GM21447 (cell line): Measurements from ENCODE around the gene MBNL2.

Experiments used
- ATAC-seq: cut with Tn5 transposase; IDR thresholded peaks from one replicate; pipeline ENCODE4 v1.9.1; 2021; ENCODE audit not compliant: unreplicated experiment

MBNL2 gene

GRCh38 chr13:97289514-97290298 is 67.6 kb downstream of the MBNL2 start:
- ATAC-seq = no peak

GRCh38 chr13:97295283-97296182 is 73.4 kb downstream of the MBNL2 start:
- no peak for ATAC-seq

DNA sequence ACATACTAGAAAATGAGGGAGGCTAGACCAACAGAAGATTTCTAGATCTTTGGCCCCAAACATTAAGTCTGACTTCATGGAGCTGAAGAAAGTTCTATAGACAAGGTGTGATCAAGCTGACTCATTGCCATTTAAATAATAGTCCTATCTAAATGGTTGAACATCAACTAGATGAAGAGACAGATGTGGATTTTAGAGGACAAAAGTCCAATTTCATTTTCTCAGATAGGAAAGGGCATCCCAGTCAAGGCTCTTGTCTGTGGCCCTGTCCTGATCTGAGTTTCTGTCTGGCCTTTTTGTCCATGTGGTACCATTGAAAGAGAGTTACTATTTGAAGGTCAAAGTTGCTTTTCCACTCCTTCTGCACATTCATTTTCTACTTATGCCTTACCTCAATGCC is 74.6 kb downstream of the MBNL2 start:
- no peak for ATAC-seq

GRCh38 chr13:97298816-97299215 is 76.7 kb downstream of the MBNL2 start:
- no peak for ATAC-seq

DNA sequence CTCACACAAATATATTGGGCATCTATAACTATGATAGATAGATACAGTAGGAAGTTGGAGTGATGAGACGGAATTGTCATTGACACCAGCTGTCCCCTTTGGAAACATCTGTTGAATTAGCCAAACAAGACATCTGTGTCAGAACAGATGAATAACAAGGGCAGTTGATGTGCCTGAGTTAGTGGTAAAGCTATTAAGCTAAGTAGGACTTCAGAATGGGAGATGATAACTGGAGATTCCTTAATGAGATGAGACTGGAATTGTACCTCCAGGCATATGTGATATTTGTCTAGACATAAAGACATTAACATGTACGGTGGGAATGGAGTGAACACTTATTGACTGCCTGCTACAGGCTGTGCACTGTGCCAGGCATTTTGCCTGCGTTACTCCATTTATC is 78.7 kb downstream of the MBNL2 start:
- ATAC-seq = no peak

- no peak for ATAC-seq
Measured at GRCh38 chr13:97301382-97302095, 79.4 kb downstream of the MBNL2 start.

GRCh38 chr13:97302611-97303010 is 80.5 kb downstream of the MBNL2 start:
- no peak for ATAC-seq

- ATAC-seq = no peak
Measured at GRCh38 chr13:97306106-97306505, 84.0 kb downstream of the MBNL2 start.

- ATAC-seq = no peak
Measured at GRCh38 chr13:97306645-97307044, 84.5 kb downstream of the MBNL2 start.

DNA sequence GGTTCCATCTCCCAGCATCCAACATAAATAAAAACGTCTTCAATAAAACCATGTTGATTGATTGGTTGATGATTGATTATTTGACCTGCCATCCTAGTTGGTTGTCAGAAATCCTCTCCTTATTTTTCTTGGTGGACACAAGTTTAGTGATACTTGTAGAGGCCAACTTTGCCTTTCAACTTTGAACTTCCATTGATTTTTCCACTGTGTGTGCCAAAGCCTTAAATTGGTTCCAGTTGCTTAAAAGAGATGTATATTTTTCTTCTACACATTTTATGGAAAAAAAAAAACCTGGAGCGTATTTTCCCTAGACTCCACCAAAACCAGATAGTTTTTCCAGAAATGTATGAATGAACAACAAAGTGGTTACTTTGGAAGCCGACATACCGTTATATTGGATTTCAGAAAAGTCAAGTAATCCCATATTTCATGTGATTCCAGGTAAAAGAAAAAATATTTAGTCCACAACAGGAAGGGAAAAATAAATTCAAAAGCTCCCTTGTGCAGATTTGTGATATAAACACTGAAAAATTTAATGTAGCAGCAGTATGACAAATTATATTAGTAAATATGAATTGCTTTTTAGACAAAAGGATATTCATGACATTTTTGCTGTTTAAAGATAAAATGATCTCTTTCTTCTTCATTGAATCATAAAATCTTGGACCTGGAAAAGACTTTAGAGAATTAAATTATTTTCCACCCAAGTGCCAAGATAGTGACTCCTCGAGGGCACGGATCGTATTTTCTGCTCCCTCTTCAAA is 85.2 kb downstream of the MBNL2 start:
- ATAC-seq = no peak

DNA sequence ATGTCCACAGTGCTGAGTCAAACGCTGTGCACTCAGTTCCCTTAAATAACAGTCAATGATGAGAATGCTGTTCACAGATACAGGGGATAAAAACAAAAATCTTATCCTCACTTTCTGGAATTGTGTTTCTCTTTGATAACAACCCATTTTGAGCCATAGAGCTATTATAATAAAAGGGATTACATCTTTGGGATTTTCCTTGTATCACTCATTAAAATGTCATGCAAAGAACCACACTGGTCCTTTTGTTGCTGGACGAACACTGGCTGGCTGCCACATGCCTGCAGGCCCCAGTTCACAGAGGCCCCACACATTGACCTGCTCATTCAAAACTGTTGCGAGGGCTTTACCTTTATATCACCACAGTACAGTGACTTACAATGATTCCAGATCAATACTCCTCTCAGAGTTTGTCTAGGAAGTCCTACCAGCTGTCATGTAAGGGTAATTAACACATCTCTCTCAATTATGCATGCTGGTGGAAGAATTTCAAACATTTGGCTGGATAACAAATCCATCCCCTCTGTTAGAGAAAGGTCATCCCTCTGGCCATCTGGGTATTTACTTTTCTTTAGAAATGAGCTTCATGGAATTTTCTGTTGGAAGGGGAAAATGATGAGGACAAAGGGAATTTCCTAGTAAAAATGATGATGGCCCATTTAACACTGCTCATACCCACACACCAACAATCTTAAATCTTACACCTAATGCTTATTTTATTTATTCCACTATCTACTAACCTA is 85.9 kb downstream of the MBNL2 start:
- ATAC-seq = no peak

DNA sequence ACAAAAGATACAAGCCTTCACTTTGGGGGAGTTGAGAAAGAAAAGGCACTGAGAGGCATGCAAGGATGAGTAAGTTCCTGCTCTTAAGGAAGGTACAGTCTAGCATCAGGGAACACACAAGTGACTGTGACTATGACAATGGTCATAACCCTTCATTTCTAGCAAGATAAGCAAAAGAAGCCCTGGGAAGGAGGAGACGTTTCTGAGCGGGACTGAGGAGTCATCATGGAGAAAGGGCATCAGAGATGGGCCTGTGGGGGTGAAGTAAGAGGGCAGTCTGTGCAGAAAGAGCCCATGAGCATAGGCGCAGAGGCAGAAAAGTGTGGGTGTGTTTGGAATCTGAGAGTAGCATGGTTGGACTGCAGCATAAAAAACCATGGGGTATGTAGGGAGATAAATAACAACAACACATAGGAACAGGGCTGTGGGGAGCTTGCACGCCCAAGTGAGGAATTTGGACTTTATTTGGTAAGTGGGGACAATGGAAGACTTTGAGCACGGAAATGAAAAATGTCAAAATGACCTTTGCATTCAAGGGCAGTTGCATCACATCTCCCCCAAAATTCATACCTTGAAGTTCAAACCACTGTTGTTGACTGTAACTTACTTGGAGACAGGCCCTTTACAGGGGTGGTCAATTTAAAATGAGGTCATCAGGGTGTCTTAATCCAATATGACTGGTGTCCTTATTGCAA is 86.7 kb downstream of the MBNL2 start:
- ATAC-seq = no peak

DNA sequence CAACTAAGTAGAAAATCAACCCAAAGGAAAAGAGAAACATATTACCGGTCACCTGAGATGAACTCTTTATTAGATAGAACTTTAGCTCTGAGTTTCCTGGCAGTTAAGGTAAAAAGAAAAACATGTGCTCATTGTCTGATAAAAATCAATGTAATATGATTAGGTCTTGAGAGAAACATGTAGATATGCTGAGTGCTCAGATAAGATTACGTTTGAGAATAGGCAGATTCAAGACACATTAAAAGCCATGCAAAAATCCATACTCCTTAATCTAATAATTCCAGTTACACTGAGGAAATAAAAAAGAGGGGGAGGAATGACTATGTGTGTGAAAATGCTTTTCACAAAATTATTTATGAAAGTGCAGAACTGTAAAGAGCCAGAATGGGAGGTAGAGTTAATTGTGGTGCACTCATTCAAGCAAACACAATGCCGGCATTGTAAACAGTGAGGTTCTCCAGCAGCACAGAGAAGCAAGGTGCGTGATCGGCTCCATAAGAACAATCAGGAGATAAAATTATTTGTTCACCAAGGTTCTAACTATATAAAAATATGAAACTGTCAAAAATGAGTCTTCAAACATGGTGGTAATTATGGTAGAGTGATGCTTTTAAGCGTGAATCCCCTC is 88.8 kb downstream of the MBNL2 start:
- ATAC-seq = no peak

DNA sequence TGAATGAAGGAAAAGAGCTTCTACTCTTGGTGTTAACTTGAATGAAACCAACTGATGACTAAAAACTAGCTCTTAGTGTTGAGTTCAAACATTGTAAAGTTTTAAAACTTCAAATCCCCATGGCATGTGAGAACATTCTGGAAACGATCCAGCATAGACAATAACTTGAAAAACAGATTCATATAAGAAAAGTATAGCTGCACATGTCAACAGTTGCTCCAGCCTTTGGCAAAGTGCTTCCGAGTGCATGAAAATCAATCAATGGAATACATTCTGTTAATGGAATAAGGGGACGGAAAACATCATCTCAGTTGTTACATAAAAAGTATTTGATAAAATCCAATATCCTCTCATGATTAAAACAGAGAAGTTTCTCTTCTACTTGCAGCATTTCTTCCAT is 89.8 kb downstream of the MBNL2 start:
- ATAC-seq = no peak

DNA sequence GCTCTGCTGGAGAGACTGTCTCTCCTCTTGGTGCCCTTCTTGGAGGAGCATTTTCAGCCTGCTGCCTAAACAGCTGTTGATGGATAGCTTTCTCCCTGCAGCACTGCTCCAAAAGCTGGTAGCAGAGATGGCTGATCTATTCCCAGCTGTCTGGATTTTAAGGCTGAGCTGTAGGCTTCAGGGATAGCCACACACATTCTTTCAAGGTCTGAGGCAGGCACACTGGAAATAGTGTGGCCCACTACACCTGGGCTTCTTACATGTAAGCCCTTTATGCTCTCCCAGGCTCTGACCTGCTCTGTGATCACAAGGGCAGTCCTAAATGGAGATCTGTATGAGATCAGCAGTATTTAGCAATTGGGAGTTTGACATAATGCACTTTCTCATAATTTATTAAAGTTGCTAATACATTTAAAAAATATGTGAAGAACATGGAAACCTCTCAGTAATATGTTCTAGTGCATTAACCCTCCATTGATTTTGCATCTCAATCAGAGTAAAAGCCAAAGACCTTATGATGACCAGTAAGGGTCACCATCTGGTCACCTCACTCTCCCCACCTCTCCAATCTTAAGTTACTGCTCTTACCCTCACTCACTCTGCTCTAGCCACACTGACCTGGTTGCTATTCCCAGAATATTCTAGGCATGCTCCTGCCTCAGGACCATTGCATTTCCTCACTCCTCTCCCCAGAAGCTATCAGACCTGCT is 91.6 kb downstream of the MBNL2 start:
- ATAC-seq = no peak

DNA sequence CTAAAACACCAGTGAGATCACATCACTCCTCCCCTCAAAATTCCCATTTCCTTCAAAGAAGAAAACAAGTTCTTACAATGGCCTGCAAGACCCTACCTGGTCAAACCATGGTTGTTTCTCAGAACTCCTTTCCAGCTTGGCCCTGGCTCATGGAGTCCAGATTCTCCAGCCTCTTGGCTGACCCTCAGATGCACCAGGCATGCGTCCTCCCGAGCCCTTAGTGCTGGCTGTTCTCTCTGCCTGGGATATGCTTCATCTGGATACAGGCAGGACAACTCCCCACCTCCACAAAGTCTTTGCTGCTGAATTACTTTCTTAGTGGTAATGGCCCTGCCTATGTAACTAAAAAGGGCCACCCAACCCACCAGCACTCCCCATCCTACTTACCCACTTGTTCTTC is 94.3 kb downstream of the MBNL2 start:
- no peak for ATAC-seq

DNA sequence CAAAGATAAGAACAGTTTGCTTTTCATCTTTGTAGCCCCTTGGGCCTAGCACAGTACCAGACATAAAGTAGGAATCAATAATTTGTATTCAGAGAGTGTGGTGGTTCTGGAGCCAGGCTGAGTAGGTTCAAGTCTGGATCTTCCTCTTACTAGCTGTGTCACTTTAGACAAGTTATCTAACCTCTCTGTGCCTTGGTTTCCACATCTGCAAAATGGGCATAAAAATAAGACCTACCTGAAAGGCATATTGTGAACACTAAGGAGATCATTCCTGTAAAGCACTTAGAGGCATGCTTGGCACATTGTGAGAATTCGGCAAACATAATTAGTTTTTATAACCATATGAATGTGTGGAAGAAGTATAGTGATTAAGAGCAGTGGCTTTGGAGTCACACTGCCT is 95.8 kb downstream of the MBNL2 start:
- no peak for ATAC-seq

- ATAC-seq = no peak
Measured at GRCh38 chr13:97318532-97318931, 96.4 kb downstream of the MBNL2 start.
